Left lung (tissue), 10 donors: Measurements from ENCODE around the gene TNMD. TPM values are rescaled to one million over a fixed set of nuclear protein-coding genes. Genes with fewer than 3 reads are reported as not detected.
A peak's percentile ranks its signal among the peaks of the same experiment; 100 is the strongest.

Source experiments
- ATAC-seq: fragments of 200-7000 bp; cut with Tn5 transposase; one replicate; pipeline ENCODE4 v1.9.1; 2020; ENCODE audit warnings: moderate library complexity
- DNase-seq, 4 donors: peaks; one replicate each; pipeline ENCODE4 v3.0.0-alpha.2; 2013 to 2020
- H3K27ac ChIP-seq, 2 donors: fragments of 200-600 bp; sonication (generic) in 1 of 2; one replicate each; pipeline versions ENCODE4 v1.5.0 to v1.8.0; 2020 to 2021
- H3K27me3 ChIP-seq, 2 donors: fragments of 200-600 bp; sonication (generic) in 1 of 2; one replicate each; pipeline versions ENCODE4 v1.5.0 to v1.8.0; 2020 to 2021
- H3K36me3 ChIP-seq, 2 donors: fragments of 200-600 bp; sonication (generic) in 1 of 2; one replicate each; pipeline versions ENCODE4 v1.5.0 to v1.8.0; 2020 to 2021
- H3K4me1 ChIP-seq, 2 donors: fragments of 200-600 bp; one replicate each; pipeline ENCODE4 v1.8.0; 2021
- H3K4me3 ChIP-seq, 2 donors: fragments of 200-600 bp; sonication (generic) in 1 of 2; one replicate each; pipeline versions ENCODE4 v1.5.0 to v1.8.0; 2020 to 2021; ENCODE audit warnings: mild to moderate bottlenecking in 1 of 2
- H3K9me3 ChIP-seq, 2 donors: fragments of 200-600 bp; sonication (generic) in 1 of 2; one replicate each; pipeline versions ENCODE4 v1.5.0 to v1.8.0; 2020 to 2021
- intact Hi-C, 2 donors: fragments of 100-400 bp; cut with DNase I; formaldehyde crosslinking; loops; one replicate each; pipeline versions ENCODE4 v1.11.2 to v1.14.2; 2022
- polyA plus RNA-seq, 6 donors: library from polyadenylated mRNA; unstranded; fragments of 120-200 nt; gene quantifications; one replicate each; pipeline ENCODE4 v1.2.1, GENCODE V29; 2013; ENCODE audit not compliant: insufficient read length in 6 of 6
- total RNA-seq, 2 donors: library from RNA; stranded (reverse); fragmentation: NEBNext Ultra II Directional; extraction: Animal tissue kit (Norgen Biotek cat#: 25700); gene quantifications; one replicate each; pipeline ENCODE4 v1.2.1, GENCODE V29; 2021
- TF ChIP-seq, protein P1 (sequence below), 2 donors: fragments of 200-600 bp; sonication (generic) in 1 of 2; IDR thresholded peaks; one replicate each; pipeline versions ENCODE4 v1.5.0 to v1.8.0; 2021; ENCODE audit warnings: antibody characterized with exemption in 2 of 2
- donor health status: DM: no; HTN: yes; CAD: no.
- donor health status: DM: no; HTN: no; CAD: no.

TNMD gene
- total and polyA plus RNA-seq, 8 donors = 0.14 to 0.32 (median 0.30) TPM; not detected in 5

DNA sequence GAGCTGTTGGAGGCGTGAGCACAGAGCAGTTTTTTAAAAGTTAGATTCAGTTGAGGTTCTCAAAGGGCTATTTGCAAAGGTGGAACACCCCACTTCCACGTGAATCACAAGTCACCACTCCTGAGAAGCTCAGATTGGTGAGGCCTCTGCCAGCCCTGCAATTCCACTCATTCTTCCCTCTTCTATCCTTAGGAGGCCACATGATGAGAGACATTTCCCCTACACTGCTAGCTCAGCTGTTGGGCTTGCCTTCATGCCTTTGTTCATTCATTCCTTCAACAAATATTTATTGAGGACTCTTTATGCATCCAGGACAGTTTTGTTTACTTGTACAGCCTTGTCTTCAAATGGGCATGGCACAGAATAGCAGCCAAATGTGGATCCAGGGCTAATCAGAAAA is 63.0 kb downstream of the TNMD start:
- Histone ChIP-seq H3K4me1 (no peaks in the 10 kb centered on the region), H3K9me3 (no peaks in the 10 kb centered on the region), H3K4me3 (no peak overlapping the region), H3K27me3 (no peaks in the 10 kb centered on the region), H3K36me3 (no peaks in the 10 kb centered on the region), H3K27ac (peak overlapping the region in 1 of 2 donors; percentile 15)
- TF ChIP-seq, protein P1, sequence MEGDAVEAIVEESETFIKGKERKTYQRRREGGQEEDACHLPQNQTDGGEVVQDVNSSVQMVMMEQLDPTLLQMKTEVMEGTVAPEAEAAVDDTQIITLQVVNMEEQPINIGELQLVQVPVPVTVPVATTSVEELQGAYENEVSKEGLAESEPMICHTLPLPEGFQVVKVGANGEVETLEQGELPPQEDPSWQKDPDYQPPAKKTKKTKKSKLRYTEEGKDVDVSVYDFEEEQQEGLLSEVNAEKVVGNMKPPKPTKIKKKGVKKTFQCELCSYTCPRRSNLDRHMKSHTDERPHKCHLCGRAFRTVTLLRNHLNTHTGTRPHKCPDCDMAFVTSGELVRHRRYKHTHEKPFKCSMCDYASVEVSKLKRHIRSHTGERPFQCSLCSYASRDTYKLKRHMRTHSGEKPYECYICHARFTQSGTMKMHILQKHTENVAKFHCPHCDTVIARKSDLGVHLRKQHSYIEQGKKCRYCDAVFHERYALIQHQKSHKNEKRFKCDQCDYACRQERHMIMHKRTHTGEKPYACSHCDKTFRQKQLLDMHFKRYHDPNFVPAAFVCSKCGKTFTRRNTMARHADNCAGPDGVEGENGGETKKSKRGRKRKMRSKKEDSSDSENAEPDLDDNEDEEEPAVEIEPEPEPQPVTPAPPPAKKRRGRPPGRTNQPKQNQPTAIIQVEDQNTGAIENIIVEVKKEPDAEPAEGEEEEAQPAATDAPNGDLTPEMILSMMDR (IDR thresholded peaks at IDR 0.05) = no peak
- intact Hi-C loops = no loop called here
- no peak for ATAC-seq
- DNase-seq = no peak

DNA sequence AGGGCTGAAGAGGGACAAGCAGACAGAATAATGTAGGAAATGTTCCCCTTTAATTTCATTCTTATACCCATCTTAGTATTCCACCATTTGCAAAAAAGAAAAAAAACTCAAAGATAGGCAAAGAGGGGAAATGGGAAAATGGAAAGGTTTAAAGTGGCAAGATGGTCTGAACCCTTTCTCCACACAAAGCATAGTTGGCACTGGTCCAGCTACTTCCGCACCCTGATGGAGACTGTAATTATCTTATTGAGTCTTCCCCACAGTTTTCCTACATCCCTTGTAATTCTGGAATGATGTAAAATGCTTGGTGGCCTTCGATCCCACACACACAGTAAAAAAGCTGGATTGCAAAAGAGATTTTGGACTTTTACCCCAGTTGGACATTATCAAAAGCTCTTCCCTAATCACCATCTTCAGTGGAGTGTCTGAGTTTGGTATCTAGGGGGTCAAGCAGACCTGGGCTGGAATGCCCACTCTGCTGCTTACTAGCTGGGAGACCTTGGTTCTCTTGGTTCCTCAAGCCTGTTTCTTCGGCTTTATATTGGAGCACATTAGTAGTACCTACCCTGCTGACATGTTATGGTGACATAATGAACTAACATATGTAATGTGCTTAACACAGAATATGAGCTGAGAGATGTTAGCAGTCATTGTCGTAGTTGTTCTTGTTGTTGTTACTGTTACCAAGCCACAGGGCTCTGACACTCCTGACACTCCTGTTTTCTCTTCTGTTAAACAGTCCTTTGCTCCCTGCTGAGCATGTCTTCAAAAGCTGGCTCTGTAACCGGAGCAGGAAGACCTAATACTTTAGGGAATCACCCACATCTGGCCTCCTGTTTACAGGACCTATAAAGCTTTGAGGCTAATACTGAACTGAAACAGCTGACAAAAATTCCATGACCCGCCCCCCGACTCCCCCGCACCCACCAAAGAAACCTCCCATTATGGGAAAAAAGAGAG is 64.0 kb downstream of the TNMD start:
- H3K27me3 ChIP-seq = no peaks in the 10 kb centered on the region
- no peaks in the 10 kb centered on the region for H3K4me1 ChIP-seq
- ATAC-seq (peak; percentile 24), DNase-seq (no peak)
- H3K27ac ChIP-seq = peak overlapping the region in 1 of 2 donors; percentile 71
- H3K36me3 ChIP-seq = no peaks in the 10 kb centered on the region
- TF ChIP-seq, protein P1 (IDR thresholded peaks at IDR 0.05) = no peak
- intact Hi-C loops = no loop called here
- H3K4me3 ChIP-seq = no peak overlapping the region
- H3K9me3 ChIP-seq = no peaks in the 10 kb centered on the region

Other genes starting within 250 kb of the TNMD start
- under 1 TPM; 0.24 to 0.52 TPM for gene PCDH19, start 174.7 kb upstream of the TNMD start, total RNA-seq
- gene PCDH19, start 174.7 kb upstream of the TNMD start, polyA plus RNA-seq = 1 to 10 TPM in 5 of 6 donors, under 1 TPM in 1; 0.58 to 2.4 (median 1.7) TPM
- 10 to 100 TPM; 13.2 to 21.0 TPM for gene TSPAN6, start 51.9 kb downstream of the TNMD start, total RNA-seq
- 100 to 1,000 TPM in 5 of 6 donors, 10 to 100 TPM in 1; 94.8 to 117 (median 106) TPM for gene TSPAN6, start 51.9 kb downstream of the TNMD start, polyA plus RNA-seq
- gene SRPX2, start 59.3 kb downstream of the TNMD start, total RNA-seq = 10 to 100 TPM; 25.1 to 25.9 TPM
- 10 to 100 TPM; 28.8 to 39.0 (median 34.8) TPM for gene SRPX2, start 59.3 kb downstream of the TNMD start, polyA plus RNA-seq
- 1 to 10 TPM; 8.8 to 9.7 TPM for gene SYTL4, start 147.2 kb downstream of the TNMD start, total RNA-seq
- gene SYTL4, start 147.2 kb downstream of the TNMD start, polyA plus RNA-seq = 10 to 100 TPM; 11.5 to 14.9 (median 12.3) TPM
- 10 to 100 TPM; 17.2 to 17.6 TPM for gene CSTF2, start 235.5 kb downstream of the TNMD start, total RNA-seq
- 10 to 100 TPM; 20.3 to 22.9 (median 21.9) TPM for gene CSTF2, start 235.5 kb downstream of the TNMD start, polyA plus RNA-seq